Limb (tissue), 2 donors: ENCODE data around the gene CASS4.

Source experiments
- DNase-seq, 2 donors: peaks; one replicate each; pipeline ENCODE4 v3.0.0-alpha.2; 2016; ENCODE audit errors: extremely low spot score in 2 of 2

The CASS4 gene

GRCh38 chr20:56422824-56423189 lies 10.7 kb downstream of the CASS4 start:
- DNase-seq, result no peak

GRCh38 chr20:56423211-56423610 lies 11.2 kb downstream of the CASS4 start:
- DNase-seq, result no peak

- DNase-seq, result no peak
Observed at GRCh38 chr20:56423886-56424285, 11.8 kb downstream of the CASS4 start.

DNA sequence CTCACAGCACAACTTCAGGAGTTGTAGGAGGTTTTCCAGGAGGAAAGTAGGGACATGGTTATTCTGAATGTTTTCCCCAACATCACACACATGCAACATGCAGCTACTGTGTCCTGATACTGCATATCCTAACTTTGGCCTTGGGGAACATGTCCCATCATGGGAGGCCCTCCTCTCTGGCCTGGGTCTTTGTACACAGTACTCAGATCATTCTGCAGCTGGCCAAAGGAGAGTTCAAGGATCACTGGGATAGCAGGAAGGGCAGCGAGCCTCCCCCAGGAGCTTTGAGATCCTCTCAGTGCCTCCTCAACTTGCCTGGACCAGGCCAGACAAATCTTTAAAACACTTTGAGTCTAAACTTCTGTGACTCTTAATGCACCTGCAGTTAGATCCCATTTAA lies 12.9 kb downstream of the CASS4 start:
- DNase-seq, result no peak

GRCh38 chr20:56426026-56426425 lies 14.0 kb downstream of the CASS4 start:
- no peak for DNase-seq

DNA sequence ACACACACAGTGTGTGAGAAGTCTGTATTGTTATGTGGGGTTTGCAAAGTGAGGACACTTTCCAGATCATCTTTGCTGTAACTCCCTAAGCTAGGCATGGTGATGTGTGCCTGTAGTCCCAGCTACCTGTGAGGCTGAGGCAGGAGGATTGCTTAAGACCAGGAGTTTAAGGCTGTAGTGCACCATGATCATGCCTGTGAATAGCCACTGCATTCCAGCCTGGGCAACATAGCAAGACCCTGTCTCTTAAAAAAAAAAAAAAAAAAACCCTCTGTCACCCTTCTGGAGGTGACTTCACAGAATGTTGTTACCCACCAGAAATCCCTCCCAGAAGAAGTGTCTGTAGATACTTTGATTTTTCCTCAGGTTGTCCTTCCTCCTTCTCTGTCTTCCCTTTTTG lies 14.9 kb downstream of the CASS4 start:
- DNase-seq, result no peak

DNA sequence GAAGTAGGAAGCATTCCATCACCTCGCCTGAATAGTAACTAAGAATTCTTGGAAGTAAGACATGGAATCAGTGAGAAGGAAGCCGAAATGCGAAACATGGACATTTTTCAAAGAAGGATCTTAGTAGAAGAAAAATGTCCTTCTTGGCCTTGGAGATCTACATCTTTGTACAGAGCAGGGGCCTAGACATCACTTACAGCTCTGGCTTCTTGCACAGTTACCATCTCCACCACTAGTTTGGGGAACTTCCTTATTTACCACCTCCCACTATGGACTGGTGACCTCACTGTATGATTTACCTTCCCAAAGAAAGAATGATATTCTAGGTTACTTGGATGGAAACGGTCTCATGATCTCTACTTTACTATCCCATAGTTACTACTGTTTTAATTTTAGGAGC lies 15.7 kb downstream of the CASS4 start:
- no peak for DNase-seq

DNA sequence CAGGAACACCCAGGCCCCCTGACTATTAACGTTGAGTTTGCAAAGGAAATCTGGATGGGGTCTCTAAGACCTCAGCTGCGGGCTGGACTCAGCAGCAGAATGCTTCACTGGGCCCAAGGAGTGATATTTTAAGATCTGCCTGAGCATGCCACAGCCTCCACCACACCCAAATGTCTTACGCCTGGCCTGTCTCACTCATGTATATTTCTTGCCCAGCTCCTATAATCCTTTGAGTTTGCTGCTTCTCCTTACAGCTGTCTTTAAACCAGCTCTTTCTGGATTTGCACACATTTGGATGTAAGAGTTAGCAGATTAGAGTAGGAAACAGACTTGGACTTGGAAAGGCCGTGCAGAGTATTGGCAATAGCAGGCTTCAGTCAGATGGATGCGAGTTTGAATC lies 16.4 kb downstream of the CASS4 start:
- no peak for DNase-seq

DNA sequence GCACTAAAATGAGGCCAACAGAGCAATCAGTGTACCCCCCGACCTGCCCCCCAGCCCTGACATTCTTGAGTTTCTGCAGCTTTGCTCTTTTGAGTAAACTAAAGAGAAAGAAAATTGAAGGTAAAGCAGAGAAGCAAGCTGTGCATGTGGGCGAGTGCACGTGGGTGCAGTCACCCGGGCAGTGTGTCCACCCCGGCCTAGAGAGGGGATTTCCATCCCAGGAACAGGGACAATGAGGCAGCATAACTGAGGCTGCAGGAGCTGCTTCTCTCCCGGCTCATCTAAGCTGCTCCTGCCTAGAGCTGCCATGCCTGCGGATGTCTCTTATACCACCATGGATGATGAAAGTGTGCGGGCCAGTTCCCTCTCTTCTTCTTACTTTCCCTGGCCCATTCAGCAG lies 16.8 kb downstream of the CASS4 start:
- DNase-seq, result no peak

DNA sequence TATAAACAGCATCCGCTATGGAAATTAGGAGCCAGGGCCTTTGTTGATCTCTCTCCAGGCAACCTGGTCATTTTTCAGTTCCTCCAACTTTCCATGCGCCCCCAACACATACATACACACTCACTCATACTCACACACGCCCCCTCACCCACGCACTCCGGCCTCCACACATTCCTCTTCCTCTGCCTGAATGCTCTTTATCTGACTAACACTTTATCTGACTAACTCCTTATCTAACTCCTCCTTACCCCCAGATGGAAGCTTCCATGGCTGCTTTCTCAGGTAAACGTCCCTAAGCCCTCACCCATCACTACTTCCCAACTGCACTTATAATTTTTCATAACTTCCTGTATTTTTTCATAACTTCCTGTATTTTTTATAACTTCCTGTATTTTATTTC lies 17.4 kb downstream of the CASS4 start:
- no peak for DNase-seq

DNA sequence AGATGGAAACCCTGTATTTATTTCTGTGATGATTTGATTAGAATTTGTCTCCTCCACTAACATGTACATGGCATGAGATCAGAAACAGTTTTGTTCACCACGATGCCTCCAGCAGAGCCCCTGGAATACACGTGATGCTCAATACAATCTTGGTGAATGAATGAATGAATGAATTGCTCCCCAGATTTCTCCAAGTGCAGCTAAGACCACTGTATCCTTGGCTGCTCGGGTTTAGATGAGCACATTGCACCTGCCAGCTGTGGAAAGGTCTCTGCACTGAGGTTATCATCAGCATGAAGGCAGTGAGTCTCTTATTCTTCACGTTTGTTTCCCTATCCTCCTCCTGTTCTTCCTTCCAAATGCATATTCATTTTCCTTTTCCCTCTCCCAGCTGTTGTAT lies 17.9 kb downstream of the CASS4 start:
- DNase-seq, result no peak

GRCh38 chr20:56430461-56430860 lies 18.4 kb downstream of the CASS4 start:
- DNase-seq, result no peak

DNA sequence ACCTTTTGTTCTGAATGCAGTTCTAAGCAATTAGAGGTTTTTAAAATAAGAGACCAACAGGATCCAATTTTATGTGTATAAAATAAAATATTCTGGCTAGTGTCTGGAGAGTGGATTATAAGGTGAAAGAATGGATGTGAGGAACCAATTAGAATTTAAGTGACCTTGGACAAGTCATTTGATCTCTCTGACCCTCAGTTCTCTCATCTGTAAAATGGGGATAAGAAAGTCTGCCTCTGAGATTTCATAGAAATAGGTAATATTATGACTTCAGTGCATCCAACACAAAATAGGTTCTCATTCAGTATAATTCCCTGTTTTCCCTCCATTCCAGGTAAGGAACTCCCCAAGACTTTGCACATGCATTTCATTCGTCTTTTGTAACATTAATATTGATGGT lies 18.9 kb downstream of the CASS4 start:
- DNase-seq, result no peak

GRCh38 chr20:56431471-56431870 lies 19.4 kb downstream of the CASS4 start:
- DNase-seq, result no peak

DNA sequence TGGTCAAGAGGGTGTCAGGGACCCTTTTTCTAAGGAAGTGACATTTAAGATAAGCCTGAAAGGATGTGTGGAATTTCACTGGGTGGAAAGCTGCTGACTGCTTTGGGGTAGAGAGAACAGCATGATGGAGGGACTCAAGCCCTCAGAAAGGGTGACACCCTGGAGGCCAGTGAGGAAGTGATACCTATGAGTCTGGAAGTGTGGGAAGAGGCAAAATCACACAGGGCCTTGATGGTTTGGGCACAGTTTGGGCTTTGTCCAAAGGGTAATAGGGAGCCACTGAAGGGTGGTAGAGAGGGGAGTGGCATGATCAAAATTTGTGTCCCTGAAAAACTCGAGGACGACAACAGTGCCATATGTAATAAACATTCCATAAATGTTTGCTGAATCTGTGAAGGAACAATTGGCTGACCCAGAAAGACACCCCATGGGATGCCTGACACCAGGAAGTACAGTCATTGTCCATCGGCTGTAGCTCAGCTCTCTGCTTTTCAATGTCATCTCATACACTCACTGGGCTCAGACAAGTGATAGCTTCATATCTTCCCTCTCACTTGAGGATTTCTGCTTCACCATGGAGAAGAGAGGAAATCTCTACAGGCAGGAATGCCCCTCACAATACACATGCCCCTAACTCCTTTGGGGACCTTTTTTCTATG lies 21.3 kb downstream of the CASS4 start:
- DNase-seq, result no peak

- DNase-seq, result no peak
Observed at GRCh38 chr20:56433880-56434255, 21.8 kb downstream of the CASS4 start.

- DNase-seq, result no peak
Observed at GRCh38 chr20:56437196-56437960, 25.3 kb downstream of the CASS4 start.

- no peak for DNase-seq
Observed at GRCh38 chr20:56438284-56438683, 26.2 kb downstream of the CASS4 start.

- DNase-seq, result peak; percentile 73 to 87
Observed at GRCh38 chr20:56439771-56440291, 27.8 kb downstream of the CASS4 start.

DNA sequence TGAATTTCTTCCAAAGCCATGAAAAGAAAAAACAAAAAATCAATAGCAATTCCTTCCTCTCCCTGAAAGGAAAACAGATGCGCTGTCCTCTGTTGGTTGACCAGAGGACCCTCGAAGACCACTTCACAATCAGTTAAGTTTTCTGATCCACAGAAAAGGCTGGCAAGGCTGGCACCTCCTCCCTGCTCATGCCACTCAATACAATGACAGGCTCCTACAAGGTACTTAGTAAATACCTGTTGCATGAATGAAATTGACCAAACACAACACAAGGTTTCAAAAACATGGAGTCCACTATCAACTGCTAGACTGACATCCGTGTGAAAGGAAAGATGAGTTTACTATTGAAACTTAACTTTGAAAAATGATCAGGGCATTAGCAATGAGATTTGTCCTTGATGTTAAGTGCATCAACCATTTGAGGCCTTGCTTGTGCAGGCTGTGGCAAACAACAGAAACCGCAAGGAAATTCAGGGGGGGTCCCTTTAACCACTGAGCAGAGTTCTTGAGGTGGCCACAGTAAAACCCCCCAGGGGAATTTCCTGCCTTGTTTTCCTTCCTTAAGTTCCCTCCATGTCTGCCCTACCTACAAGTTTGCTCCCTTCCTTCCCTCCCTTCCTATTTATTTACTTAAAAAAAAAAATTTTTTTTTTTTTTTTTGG lies 28.4 kb downstream of the CASS4 start:
- DNase-seq, result no peak

GRCh38 chr20:56442389-56443365 lies 30.6 kb downstream of the CASS4 start:
- DNase-seq, result no peak
